ENCODE data around the gene NT5DC3. TPM values are rescaled to one million over a fixed set of nuclear protein-coding genes. Genes with fewer than 3 reads are reported as not detected.

NT5DC3 gene
- total and polyA plus RNA-seq, 2 donors (not counting 3 experiments of a cell fraction or from before 2014, with no cell fraction given) = 1.5 to 6.7 TPM

DNA sequence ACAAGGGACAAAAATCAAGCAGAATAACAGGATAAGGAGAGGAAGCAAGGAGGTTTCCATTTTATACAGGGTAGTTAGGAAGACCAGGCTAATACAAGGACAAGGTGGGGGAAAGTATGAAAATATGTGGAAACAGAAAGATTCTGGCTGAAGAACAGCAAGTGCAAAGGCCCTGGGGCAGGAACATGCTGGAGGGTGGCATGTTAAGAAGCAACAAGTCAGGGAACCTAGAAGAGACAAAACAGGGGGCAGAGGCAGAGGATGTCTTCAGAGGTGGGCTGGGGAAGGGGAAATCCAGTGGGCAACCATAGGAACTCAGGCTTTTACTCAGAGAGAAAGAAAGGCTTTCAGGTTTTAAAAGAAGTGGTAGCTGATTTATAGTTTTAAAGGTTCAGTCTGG, 54.8 kb downstream of the NT5DC3 start:
- no TSS peak for BruUV-seq (replicated peaks)
- POLR2A ChIA-PET = no interaction called here
- dilution Hi-C loops (cut with MboI; ENCODE audit: extremely low pct_ligation_motif_present, low sequenced_read_pairs) = no loop called here

More for the DNA sequence above, 54.8 kb downstream of the NT5DC3 start:
- Histone ChIP-seq H3K9me3 (replicated peaks; ENCODE audit: control insufficient read depth, insufficient read depth, low read length) (no peaks in the 10 kb centered on the region), H3K4me3 (replicated peaks in 1 of 3; ENCODE audit: insufficient read depth in 1 of 3, low read depth in 1 of 3, low read length in 3 of 3) (no peak overlapping the region), H3K27me3 (ENCODE audit: control insufficient read depth in 2 of 2, insufficient read depth in 2 of 2, low read length in 2 of 2) (no peaks in the 10 kb centered on the region), H3K9me1 (replicated peaks; ENCODE audit: control insufficient read depth, extremely low read depth, insufficient read depth, low read length) (no peaks in the 10 kb centered on the region), H3K4me2 (ENCODE audit: insufficient read depth, low read length) (no peak overlapping the region), H4K20me1 (replicated peaks; ENCODE audit: control insufficient read depth, extremely low read depth, insufficient read depth, low read length) (no peaks in the 10 kb centered on the region), H3K4me1 (ENCODE audit: control insufficient read depth, extremely low read depth, insufficient read depth, low read length) (no peaks in the 10 kb centered on the region), H3K36me3 (ENCODE audit: control insufficient read depth in 2 of 2, extremely low read depth in 1 of 2, insufficient read depth in 2 of 2, low read length in 2 of 2) (no peaks in the 10 kb centered on the region), H3K27ac (ENCODE audit: insufficient read depth, low read depth, low read length) (no peak overlapping the region), H3K9ac (replicated peaks; ENCODE audit: extremely low read depth, insufficient read depth, low read length) (no peak overlapping the region), H2AFZ (ENCODE audit: low read depth, low read length) (no peak overlapping the region), H3K79me2 (ENCODE audit: control insufficient read depth, insufficient read depth, low read length) (no peaks in the 10 kb centered on the region)
- no peak for DNase-seq (ENCODE audit: low read depth, low spot score)
- FAIRE-seq = no peak
- CTCF ChIA-PET = no interaction called here
- intact Hi-C loops (cut with micrococcal nuclease) = no loop called here
- TF ChIP-seq, protein P1, sequence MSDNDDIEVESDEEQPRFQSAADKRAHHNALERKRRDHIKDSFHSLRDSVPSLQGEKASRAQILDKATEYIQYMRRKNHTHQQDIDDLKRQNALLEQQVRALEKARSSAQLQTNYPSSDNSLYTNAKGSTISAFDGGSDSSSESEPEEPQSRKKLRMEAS (IDR thresholded peaks at IDR 0.05; ENCODE audit: insufficient read depth, insufficient read length) = no peak
- TF ChIP-seq, protein P2, sequence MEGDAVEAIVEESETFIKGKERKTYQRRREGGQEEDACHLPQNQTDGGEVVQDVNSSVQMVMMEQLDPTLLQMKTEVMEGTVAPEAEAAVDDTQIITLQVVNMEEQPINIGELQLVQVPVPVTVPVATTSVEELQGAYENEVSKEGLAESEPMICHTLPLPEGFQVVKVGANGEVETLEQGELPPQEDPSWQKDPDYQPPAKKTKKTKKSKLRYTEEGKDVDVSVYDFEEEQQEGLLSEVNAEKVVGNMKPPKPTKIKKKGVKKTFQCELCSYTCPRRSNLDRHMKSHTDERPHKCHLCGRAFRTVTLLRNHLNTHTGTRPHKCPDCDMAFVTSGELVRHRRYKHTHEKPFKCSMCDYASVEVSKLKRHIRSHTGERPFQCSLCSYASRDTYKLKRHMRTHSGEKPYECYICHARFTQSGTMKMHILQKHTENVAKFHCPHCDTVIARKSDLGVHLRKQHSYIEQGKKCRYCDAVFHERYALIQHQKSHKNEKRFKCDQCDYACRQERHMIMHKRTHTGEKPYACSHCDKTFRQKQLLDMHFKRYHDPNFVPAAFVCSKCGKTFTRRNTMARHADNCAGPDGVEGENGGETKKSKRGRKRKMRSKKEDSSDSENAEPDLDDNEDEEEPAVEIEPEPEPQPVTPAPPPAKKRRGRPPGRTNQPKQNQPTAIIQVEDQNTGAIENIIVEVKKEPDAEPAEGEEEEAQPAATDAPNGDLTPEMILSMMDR (IDR thresholded peaks at IDR 0.05; ENCODE audit: extremely low read depth in 1 of 2, insufficient read depth in 1 of 2, low read depth in 1 of 2, low read length in 2 of 2) = no peak
- TF ChIP-seq JUN (IDR thresholded peaks at IDR 0.05; ENCODE audit: borderline replicate concordance, insufficient read depth, insufficient read length, low read depth) (no peak), POLR2A (IDR thresholded peaks at IDR 0.05; ENCODE audit: low read depth, low read length) (no peak), MYC (IDR thresholded peaks at IDR 0.05; ENCODE audit: low read depth, low read length) (no peak), EZH2 (IDR thresholded peaks at IDR 0.05; ENCODE audit: borderline replicate concordance, low read depth, low read length, severe bottlenecking) (no peak), GATA2 (IDR thresholded peaks at IDR 0.05; ENCODE audit: insufficient read depth, insufficient read length, low read depth, low read length) (no peak), FOS (IDR thresholded peaks at IDR 0.05; ENCODE audit: borderline replicate concordance, insufficient read depth, low read length) (no peak), POLR2AphosphoS5 (IDR thresholded peaks at IDR 0.05; ENCODE audit: insufficient read depth, low read depth, low read length) (no peak)

All from endothelial cell of umbilical vein (primary cell).